HCT116 (cell line): ENCODE data around the gene RINL.

Experiments
- CTCF ChIP-seq, 3 experiments: fragments of 200-600 bp in 1 of 3; sonication (generic) in 1 of 3; IDR thresholded peaks in 2 of 3; conservative IDR thresholded peaks in 1 of 3; 2 replicates each; pipeline ENCODE4 v1.5.1; 2012 to 2017; ENCODE audit warnings: low read depth in 2 of 3, low read length in 2 of 3, antibody characterized with exemption in 1 of 3, borderline replicate concordance in 1 of 3, control low read depth in 1 of 3, mild to moderate bottlenecking in 1 of 3, mixed read lengths in 1 of 3, mixed run types in 1 of 3, moderate library complexity in 1 of 3; ENCODE audit not compliant: insufficient read depth in 1 of 3
- EZH2 ChIP-seq: fragments of 200-600 bp; sonication (generic); IDR thresholded peaks from 2 replicates; pipeline ENCODE4 v1.6.1; 2017; ENCODE audit warnings: antibody characterized with exemption, mixed run types
- FOSL1 ChIP-seq: IDR thresholded peaks from 2 replicates; pipeline ENCODE4 v1.6.1; 2012; ENCODE audit warnings: low read depth
- JUND ChIP-seq: IDR thresholded peaks from 2 replicates; pipeline ENCODE4 v1.6.1; 2012
- MAX ChIP-seq: IDR thresholded peaks from 2 replicates; pipeline ENCODE4 v1.6.1; 2012
- POLR2A ChIP-seq: IDR thresholded peaks from 2 replicates; pipeline ENCODE4 v1.7.0; 2011; ENCODE audit warnings: borderline replicate concordance; ENCODE audit not compliant: insufficient read depth, insufficient read length; ENCODE audit errors: extremely low read depth
- POLR2AphosphoS5 ChIP-seq: IDR thresholded peaks from 2 replicates; pipeline ENCODE4 v1.6.1; 2011; ENCODE audit warnings: mild to moderate bottlenecking, low read depth, low read length, moderate library complexity
- RAD21 ChIP-seq: IDR thresholded peaks from 2 replicates; pipeline ENCODE4 v1.6.1; 2012; ENCODE audit warnings: low read depth, mild to moderate bottlenecking
- REST ChIP-seq: IDR thresholded peaks from 2 replicates; pipeline ENCODE4 v1.6.1; 2012; ENCODE audit warnings: low read depth
- SIN3A ChIP-seq: IDR thresholded peaks from 2 replicates; pipeline ENCODE4 v1.6.1; 2012; ENCODE audit warnings: low read depth
- SP1 ChIP-seq: IDR thresholded peaks from 2 replicates; pipeline ENCODE4 v1.6.1; 2012; ENCODE audit warnings: low read depth
- TCF7L2 ChIP-seq: IDR thresholded peaks from 2 replicates; pipeline ENCODE4 v1.7.0; 2011; ENCODE audit warnings: borderline replicate concordance, inconsistent platforms; ENCODE audit not compliant: insufficient read depth, insufficient read length; ENCODE audit errors: extremely low read depth
- ZBTB33 ChIP-seq: IDR thresholded peaks from 2 replicates; pipeline ENCODE4 v1.6.1; 2011; ENCODE audit warnings: mild to moderate bottlenecking, low read length, moderate library complexity; ENCODE audit not compliant: insufficient replicate concordance; ENCODE audit errors: extremely low read depth

- TF ChIP-seq CTCF (IDR thresholded peaks at IDR 0.05 in 2 of 3, conservative IDR thresholded peaks at IDR 0.05 in 1 of 3; ENCODE audit: borderline replicate concordance in 1 of 3, insufficient read depth in 1 of 3, low read depth in 2 of 3, low read length in 2 of 3) (no peak), EZH2 (no peak), JUND (no peak), MAX (no peak), SP1 (no peak), POLR2AphosphoS5 (no peak; the same call in none of the 2 replicates), POLR2A (no peak), SIN3A (no peak), FOSL1 (no peak), TCF7L2 (no peak), ZBTB33 (no peak), RAD21 (no peak), REST (no peak)
Measured at GRCh38 chr19:38842439-38843174, 35.5 kb downstream of the RINL start.
